GM18867 (cell line): Measurements from ENCODE around the gene MAGI2.

Experiments used
- ATAC-seq: cut with Tn5 transposase; IDR thresholded peaks from one replicate; pipeline ENCODE4 v1.9.1; 2021; ENCODE audit warnings: mild to moderate bottlenecking, moderate library complexity; ENCODE audit not compliant: unreplicated experiment

The MAGI2 gene

GRCh38 chr7:79272938-79273337, 180.5 kb downstream of the MAGI2 start:
- ATAC-seq, result no peak

DNA sequence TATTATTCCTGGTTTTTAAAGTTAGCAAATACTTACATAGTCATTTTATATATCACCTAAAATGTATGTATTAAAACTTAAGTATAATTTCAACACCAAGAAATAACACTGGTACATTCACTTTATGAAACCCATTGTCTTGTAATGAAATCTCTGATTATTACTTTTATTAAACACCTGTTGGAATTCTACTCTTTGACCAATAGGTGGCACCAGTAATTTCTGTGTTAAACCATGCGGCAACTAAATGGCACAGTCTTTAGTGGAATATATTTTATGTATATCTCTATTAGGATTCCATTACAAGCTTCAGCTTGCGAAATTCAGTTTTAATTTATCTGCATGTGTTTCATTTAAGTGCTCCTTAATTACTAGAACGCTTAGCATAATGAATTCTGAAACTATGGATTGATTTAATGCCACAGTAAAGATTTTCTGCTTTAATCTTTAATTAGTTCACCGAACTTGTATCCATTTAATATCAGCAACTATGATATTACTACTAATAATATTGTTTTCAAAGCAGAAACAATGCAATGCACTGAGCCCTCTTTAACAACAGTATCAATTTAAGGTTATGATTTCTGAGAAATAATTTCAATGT, 181.3 kb downstream of the MAGI2 start:
- ATAC-seq, result peak; percentile 89

- ATAC-seq, result no peak
Observed at GRCh38 chr7:79268730-79269129, 184.7 kb downstream of the MAGI2 start.

GRCh38 chr7:79258826-79259225, 194.6 kb downstream of the MAGI2 start:
- no peak for ATAC-seq

- ATAC-seq, result no peak
Observed at GRCh38 chr7:79257959-79258358, 195.5 kb downstream of the MAGI2 start.

- ATAC-seq, result no peak
Observed at GRCh38 chr7:79245623-79246249, 207.7 kb downstream of the MAGI2 start.

GRCh38 chr7:79244482-79244881, 209.0 kb downstream of the MAGI2 start:
- ATAC-seq, result no peak

DNA sequence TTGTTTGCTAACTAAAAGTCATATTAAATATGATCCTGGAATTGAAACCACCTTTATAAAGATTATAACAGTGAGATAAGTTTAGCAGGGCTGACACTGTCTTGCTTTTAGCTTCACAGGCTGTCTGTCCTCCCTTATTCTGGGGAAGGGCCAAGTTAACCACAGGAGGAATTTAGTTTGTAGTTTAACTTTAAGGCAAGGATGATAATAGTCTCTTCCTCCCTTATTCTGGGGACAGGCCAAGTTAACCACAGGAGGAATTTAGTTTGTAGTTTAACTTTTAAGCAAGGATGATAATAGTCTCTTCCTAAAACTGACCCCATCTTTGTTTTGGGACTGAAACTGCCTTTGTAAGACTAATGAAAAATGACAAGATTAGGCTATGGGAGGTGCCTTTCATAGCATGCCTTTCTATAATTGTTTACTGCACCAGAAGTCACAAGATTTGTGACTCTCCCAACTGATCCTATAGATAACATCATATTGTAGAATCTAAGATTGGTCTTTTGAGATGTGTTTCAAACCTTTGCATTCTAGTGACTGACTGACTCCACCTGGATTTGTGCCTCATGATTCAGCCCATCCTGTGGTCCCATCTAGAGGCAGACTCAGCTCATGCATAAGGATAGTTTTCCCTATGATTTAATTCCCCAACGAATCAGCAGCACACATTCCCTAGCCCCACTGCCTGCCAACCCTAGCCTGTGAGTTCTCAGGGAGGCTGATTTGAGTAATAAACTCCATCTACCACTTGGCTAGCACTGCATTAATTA, 212.0 kb downstream of the MAGI2 start:
- ATAC-seq, result no peak

DNA sequence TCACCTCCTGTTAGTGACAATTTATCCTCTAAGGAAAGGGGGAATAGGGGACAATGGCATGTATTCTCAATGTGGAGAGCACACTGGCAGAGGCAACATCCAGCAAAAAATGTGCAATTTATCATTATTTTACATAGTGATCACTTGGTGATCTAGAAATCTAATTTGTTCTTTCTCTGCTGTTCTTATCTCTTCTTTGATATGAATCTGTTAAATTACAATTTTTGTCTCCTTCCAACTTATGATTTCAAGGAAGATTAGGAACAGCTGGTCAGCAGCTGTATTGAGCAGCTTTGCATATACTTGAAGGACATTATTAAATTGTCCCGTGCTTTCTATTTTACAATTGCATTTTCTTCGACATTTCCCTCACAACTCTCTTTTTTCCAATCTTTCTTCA, 213.1 kb downstream of the MAGI2 start:
- no peak for ATAC-seq

DNA sequence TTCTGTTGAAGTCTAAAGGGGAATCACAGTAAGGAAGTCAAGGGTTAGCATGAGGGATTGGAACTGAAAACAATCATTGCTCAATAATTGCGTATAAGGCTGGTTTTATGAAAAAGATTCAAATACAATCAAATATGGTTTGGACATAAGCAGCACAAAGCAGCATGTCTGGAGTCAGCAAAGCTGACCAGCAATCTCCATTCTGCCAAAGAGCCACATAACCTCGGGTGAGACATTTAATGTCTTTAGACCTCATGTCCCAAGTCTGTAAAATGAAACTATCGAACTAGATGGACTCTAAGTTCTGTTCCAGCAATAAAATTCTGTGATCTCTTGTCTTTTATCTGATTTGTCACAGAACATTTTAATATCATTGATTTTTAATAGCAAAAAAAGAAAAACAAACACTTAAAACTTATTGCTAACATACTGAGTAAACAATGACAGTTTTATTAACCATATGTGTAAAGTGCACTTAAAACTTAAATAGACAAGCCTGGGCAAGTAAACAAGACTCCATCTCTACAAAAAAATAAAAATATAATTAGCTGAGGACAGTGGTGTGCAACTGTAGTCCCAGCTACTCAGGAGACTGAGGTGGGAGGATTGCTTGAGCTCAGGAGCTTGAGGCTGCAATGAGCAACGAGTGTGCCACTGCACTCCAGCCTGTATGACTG, 217.0 kb downstream of the MAGI2 start:
- ATAC-seq, result no peak

DNA sequence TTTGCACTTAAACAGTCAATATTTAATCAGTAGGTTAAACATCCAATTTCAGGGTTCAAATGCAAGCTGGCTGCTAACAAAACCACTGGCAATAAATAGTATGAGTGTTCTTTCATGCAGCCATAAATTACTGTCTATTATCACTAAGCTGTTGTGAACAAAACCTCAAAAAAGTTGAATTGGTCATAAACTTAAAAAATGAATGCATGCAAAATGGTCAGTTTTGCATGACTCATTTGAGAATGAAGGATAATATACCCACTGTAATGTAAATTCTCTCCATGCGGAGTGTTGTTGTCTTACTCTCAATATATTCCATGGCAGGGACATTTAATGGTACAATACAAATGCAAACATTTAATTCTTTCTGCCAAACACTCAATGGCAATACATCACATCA, 226.4 kb downstream of the MAGI2 start:
- no peak for ATAC-seq

DNA sequence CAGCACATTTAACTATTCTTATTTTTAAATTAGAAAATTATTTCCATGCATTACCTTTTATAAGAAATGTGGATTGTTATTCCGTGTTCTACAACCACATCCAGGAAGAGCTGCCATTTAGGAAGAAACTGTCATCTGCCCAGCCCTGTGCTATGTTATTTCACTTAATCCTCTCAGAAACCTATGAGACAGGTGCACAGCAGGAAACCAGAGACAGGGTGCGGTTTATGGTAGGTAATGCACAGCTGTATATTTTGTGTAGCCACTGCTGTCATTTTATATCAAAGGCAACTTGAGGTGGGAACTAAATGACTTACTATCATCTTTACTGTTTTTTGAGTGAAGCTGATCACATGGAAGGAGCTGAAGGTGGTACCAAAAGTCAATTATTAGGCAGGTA, 232.3 kb downstream of the MAGI2 start:
- ATAC-seq, result no peak

GRCh38 chr7:79217976-79218626, 235.4 kb downstream of the MAGI2 start:
- ATAC-seq, result no peak

DNA sequence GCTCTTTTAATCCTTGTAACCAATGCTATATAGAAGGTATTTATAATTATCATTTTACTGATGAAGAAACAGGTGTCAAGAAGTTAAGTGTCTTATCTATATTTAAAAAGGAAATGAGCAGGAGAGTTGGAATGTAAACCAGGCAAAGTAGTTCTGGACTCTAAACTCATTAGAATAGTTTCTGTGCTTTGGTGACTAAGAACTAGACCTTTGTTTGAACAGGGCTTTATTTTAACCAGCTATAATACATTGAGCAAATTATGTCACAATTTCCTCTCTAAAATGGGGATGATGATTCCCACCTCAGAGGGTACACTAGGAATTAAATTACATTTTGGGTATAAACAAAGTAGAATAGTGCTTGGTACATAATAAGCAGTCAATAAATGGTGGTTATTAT, 236.0 kb downstream of the MAGI2 start:
- ATAC-seq, result no peak

GRCh38 chr7:79216236-79216635, 237.2 kb downstream of the MAGI2 start:
- ATAC-seq, result no peak

GRCh38 chr7:79212334-79212733, 241.1 kb downstream of the MAGI2 start:
- ATAC-seq, result no peak

GRCh38 chr7:79211724-79212123, 241.7 kb downstream of the MAGI2 start:
- no peak for ATAC-seq

DNA sequence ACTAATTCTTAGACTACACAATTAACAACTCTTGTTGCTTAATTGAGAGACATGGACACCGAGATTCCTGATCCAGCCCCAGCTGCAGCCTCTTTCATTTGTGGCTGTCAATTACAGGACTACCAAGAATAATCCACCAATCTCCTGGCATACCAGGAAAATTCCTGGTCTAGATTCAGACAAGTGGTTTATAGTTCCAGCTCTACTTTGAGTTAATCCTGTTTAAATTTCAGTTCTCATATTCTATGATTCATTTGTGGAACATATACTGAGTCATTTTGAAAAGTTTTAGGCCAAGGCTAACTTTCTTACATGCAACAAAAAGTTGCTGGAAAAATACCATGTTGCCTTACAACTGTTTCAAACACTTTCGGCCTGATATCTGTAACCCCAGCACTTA, 253.5 kb downstream of the MAGI2 start:
- no peak for ATAC-seq

DNA sequence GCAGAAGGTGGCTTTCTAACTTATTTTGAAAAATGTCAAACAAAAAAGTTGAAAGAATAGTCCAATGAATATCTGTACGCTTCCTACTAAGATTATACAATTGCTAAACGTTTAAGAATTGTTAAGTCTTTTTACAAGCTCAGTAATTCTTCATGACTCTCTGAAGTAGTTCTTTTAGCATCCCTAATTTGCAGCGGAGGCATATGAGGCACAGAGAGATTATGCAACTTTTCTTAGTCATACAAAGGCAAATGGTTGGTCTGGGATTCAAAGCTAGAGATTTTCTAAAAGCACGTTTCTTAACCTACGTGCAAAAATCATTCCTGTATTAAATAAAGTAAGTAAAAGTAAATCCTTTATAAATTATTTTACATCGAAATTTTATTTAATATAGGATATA, 254.2 kb downstream of the MAGI2 start:
- ATAC-seq, result no peak

DNA sequence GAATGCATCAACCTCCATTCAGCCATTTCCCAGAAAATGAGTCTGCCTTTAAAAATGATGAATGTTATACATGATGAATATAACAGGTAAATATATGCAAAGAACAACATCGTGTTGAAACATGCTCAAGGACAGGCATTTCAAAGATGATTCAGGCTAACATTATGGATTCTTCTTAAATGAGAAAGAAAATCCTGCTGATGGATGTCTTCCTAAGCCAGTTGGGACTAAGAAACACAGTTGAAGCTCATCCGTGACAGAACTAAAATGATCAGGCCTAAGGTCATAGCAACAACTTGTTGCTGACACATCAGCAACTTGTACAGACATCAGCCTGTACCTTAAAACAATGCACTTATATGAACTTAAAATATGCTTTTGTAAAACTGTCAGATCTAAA, 267.9 kb downstream of the MAGI2 start:
- no peak for ATAC-seq

GRCh38 chr7:79182283-79182682, 271.2 kb downstream of the MAGI2 start:
- ATAC-seq, result no peak
